ENCODE measurements around the gene CFAP92.

DNA sequence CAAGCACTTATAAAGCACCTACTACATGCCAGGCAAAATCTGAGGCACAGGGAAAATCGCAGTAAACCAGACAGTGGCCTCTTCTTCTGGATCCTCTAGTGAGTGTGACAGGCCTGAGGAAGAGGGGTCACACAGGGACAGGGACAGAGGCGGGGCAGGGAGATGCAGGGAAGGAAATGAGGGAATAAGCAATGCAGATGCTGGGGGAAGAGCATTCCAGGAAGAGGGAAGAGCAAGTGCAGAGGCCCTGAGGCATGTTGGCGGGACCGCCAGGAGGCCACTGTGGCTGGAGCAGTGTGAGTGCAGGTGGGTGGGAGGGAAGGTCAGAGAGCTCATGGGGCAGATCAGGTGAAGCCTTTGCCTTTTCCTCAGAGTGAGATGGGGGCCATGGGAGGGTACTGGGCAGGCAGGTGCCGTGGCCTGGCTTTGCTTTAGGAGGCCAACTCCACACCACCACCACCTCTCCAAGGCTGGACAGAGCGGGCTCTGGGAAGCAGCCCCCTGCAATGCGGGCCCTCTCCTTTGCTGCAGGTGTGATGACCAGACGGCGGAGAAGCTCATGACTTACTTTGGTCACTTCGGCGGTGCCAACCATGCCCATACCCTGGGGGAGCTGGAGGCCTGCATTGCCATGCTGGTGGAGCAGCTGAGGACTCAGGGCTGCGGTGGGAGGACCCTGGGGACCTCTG lies 39.9 kb upstream of the CFAP92 start:
- no peak for TF ChIP-seq POLR2A (IDR thresholded peaks at IDR 0.05)
- no peak for TF ChIP-seq CTCF (IDR thresholded peaks at IDR 0.05)

Data from heart left ventricle (tissue), 13 donors.